ENCODE measurements around the gene OIT3. TPM values are rescaled to one million over a fixed set of nuclear protein-coding genes. Genes with fewer than 3 reads are reported as not detected.

Gene OIT3
- total RNA-seq, 1 experiment from 2014 or later = not detected

GRCh38 chr10:72980348-72980747 is 86.8 kb downstream of the OIT3 start:
- TF ChIP-seq TCF7L2 (IDR thresholded peaks at IDR 0.05; ENCODE audit: low read depth, low read length) (no peak), POLR2AphosphoS5 (IDR thresholded peaks at IDR 0.05; ENCODE audit: low read depth, low read length) (no peak), REST (IDR thresholded peaks at IDR 0.05; ENCODE audit: insufficient read depth in 1 of 2, low read depth in 2 of 2, low read length in 1 of 2) (no peak), CTCF (IDR thresholded peaks at IDR 0.05) (no peak), SIN3A (IDR thresholded peaks at IDR 0.05; ENCODE audit: borderline replicate concordance, insufficient read depth, low read depth, low read length) (no peak)
- no TSS peak for BruUV-seq (replicated peaks)
- Histone ChIP-seq H3K27ac (ENCODE audit: low read length) (no peak overlapping the region), H3K27me3 (ENCODE audit: control insufficient read depth, insufficient read depth, low read length) (no peaks in the 10 kb centered on the region), H3K36me3 (ENCODE audit: control insufficient read depth, insufficient read depth, low read length) (no peaks in the 10 kb centered on the region), H3K4me1 (ENCODE audit: control insufficient read depth, insufficient read depth, low read length) (no peaks in the 10 kb centered on the region), H3K4me3 (ENCODE audit: low read depth in 2 of 2, low read length in 2 of 2) (no peak overlapping the region), H3K9me3 (ENCODE audit: control insufficient read depth, insufficient read depth, low read depth, low read length) (peaks cover 19% of the 10 kb centered on the region; the same call in 1 of the 2 replicates)
- ATAC-seq = no peak
- in situ Hi-C loops (cut with HindIII; ENCODE audit: low pct_unique_long_range_greater_than_20kb, low sequenced_read_pairs) = no loop called here
- DNase-seq (ENCODE audit: low read depth, low spot score) = no peak
- POLR2A ChIA-PET = no interaction called here
- intact Hi-C loops (cut with micrococcal nuclease; ENCODE audit: unreplicated experiment) = no loop called here
- CTCF ChIA-PET = interaction anchor here (0.6 kb wide), 1 partner anchor 25 kb away, joined by 4 read pairs; no protein-coding TSS in a partner anchor

- intact Hi-C loops (cut with micrococcal nuclease; ENCODE audit: unreplicated experiment) (no loop called here), in situ Hi-C loops (cut with HindIII; ENCODE audit: low pct_unique_long_range_greater_than_20kb, low sequenced_read_pairs) (no loop called here)
- DNase-seq (ENCODE audit: low read depth, low spot score) (no peak), ATAC-seq (no peak)
- POLR2A ChIA-PET = interaction anchor here (0.6 kb wide), 1 partner anchor 34 kb away, joined by 9 read pairs; no protein-coding TSS in a partner anchor
- Histone ChIP-seq H3K27ac (ENCODE audit: low read length) (no peak overlapping the region), H3K36me3 (ENCODE audit: control insufficient read depth, insufficient read depth, low read length) (no peaks in the 10 kb centered on the region), H3K4me1 (ENCODE audit: control insufficient read depth, insufficient read depth, low read length) (no peaks in the 10 kb centered on the region), H3K9me3 (ENCODE audit: control insufficient read depth, insufficient read depth, low read depth, low read length) (peaks cover 19% of the 10 kb centered on the region; the same call in 1 of the 2 replicates), H3K27me3 (ENCODE audit: control insufficient read depth, insufficient read depth, low read length) (no peaks in the 10 kb centered on the region), H3K4me3 (ENCODE audit: low read depth in 2 of 2, low read length in 2 of 2) (no peak overlapping the region)
- no TSS peak for BruUV-seq (replicated peaks)
- CTCF ChIA-PET = interaction anchor here (0.6 kb wide), 1 partner anchor 24 kb away, joined by 4 read pairs; no protein-coding TSS in a partner anchor
- TF ChIP-seq REST (IDR thresholded peaks at IDR 0.05; ENCODE audit: insufficient read depth in 1 of 2, low read depth in 2 of 2, low read length in 1 of 2) (no peak), SIN3A (IDR thresholded peaks at IDR 0.05; ENCODE audit: borderline replicate concordance, insufficient read depth, low read depth, low read length) (no peak), CTCF (IDR thresholded peaks at IDR 0.05) (no peak), TCF7L2 (IDR thresholded peaks at IDR 0.05; ENCODE audit: low read depth, low read length) (no peak), POLR2AphosphoS5 (IDR thresholded peaks at IDR 0.05; ENCODE audit: low read depth, low read length) (no peak)
Observed at GRCh38 chr10:72981028-72981881, 87.7 kb downstream of the OIT3 start.
